Retinal pigment epithelial cell (primary cell): Measurements from ENCODE around the gene MET.

ENCODE experiments used
- DNase-seq: peaks from one replicate; pipeline ENCODE4 v3.0.0-alpha.2; 2010; ENCODE audit warnings: low read depth
- H3K4me3 ChIP-seq: 2 replicates; pipeline ENCODE4 v1.5.1; 2011; ENCODE audit warnings: mild to moderate bottlenecking, low read length, control low read depth, moderate library complexity
- TF ChIP-seq, protein P1 (sequence below): conservative IDR thresholded peaks from 2 replicates; pipeline ENCODE4 v1.5.1; 2011; ENCODE audit warnings: low read depth, low read length, control low read depth, inconsistent platforms

The MET gene

GRCh38 chr7:116824449-116824848, 152.5 kb downstream of the MET start:
- TF ChIP-seq, protein P1, sequence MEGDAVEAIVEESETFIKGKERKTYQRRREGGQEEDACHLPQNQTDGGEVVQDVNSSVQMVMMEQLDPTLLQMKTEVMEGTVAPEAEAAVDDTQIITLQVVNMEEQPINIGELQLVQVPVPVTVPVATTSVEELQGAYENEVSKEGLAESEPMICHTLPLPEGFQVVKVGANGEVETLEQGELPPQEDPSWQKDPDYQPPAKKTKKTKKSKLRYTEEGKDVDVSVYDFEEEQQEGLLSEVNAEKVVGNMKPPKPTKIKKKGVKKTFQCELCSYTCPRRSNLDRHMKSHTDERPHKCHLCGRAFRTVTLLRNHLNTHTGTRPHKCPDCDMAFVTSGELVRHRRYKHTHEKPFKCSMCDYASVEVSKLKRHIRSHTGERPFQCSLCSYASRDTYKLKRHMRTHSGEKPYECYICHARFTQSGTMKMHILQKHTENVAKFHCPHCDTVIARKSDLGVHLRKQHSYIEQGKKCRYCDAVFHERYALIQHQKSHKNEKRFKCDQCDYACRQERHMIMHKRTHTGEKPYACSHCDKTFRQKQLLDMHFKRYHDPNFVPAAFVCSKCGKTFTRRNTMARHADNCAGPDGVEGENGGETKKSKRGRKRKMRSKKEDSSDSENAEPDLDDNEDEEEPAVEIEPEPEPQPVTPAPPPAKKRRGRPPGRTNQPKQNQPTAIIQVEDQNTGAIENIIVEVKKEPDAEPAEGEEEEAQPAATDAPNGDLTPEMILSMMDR: no peak
- no peak overlapping the region for H3K4me3 ChIP-seq
- no peak for DNase-seq

- no peak overlapping the region for H3K4me3 ChIP-seq
- TF ChIP-seq, protein P1: no peak
- DNase-seq: no peak
Observed at GRCh38 chr7:116828281-116828680, 156.3 kb downstream of the MET start.

DNA sequence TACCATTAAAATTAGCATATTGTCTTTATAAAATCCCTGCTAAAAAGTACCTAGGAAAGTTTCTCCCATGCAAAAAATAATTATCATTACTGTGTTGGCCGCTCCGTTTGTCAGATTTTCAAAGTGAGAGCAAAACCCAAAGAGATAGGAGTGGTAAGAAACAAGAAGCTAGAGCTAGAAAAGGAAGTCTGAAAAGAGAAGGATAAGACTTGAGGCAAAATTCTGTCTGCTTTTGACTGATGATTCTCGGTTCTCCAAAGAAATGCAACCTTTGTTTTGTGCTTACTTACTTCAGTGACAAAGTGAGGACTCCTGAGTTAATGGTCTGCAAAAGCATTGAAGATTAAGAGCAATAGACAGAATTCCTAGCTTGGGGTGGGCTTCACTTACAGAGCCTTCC, 157.0 kb downstream of the MET start:
- DNase-seq: no peak
- no peak overlapping the region for H3K4me3 ChIP-seq
- TF ChIP-seq, protein P1: no peak

- no peak for DNase-seq
- H3K4me3 ChIP-seq: no peak overlapping the region
Observed at GRCh38 chr7:116829493-116829892, 157.5 kb downstream of the MET start.

GRCh38 chr7:116832692-116833091, 160.7 kb downstream of the MET start:
- no peak for DNase-seq
- TF ChIP-seq, protein P1: no peak

More at GRCh38 chr7:116829493-116829892, 157.5 kb downstream of the MET start:
- TF ChIP-seq, protein P1: no peak

DNA sequence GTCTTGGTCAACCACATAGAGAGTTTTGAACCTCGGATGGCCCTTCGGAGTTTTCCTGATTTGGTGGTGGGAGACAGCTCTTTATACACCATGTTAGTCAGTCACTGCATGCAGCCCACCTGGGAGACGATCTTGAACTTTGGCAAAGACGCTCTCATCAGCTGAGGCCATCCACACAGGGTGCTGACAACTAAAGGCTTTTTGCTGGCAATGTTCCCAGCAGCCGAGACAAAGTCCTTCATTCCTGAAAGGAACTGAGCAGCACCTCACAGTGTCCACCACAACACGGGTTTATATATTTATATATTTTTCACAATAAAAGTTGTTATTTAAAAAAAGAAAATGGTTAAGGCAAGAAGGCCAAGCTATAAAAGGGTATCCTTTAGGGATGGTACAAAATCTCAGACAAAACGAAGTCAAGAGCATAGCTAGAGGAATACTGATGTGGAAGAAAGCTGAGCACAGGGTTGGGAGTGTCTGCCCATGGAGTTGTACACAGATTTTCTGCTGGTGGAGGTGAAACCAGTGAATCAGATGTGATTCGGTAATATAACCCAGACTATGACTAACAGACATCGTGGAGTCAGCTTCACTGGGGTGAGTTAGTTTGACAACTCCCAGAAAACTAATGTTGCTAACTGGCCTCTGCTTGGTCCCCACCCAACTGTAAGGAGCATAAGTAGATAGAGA, 163.0 kb downstream of the MET start:
- no peak overlapping the region for H3K4me3 ChIP-seq
- DNase-seq: no peak

More at GRCh38 chr7:116832692-116833091, 160.7 kb downstream of the MET start:
- H3K4me3 ChIP-seq: no peak overlapping the region

More for the DNA sequence above, 163.0 kb downstream of the MET start:
- TF ChIP-seq, protein P1: no peak
